SU-DHL-6 (cell line): ENCODE results near the gene EIF3B.

Source experiments
- H2AFZ ChIP-seq: fragments of 200-600 bp; sonication (generic); 2 replicates; pipeline ENCODE4 v1.6.1; 2014; ENCODE audit warnings: low read depth, mild to moderate bottlenecking, moderate library complexity, mixed read lengths, antibody characterized with exemption, low read length; ENCODE audit not compliant: severe bottlenecking
- H3F3A ChIP-seq: fragments of 200-600 bp; shearing (Covaris generic); 2 replicates; pipeline ENCODE4 v1.6.0; 2016; ENCODE audit warnings: antibody characterized with exemption, mild to moderate bottlenecking; ENCODE audit not compliant: insufficient read depth
- H3K27ac ChIP-seq: fragments of 200-600 bp; sonication (generic); 2 replicates; pipeline ENCODE4 v1.5.1; 2016; ENCODE audit warnings: low read depth, mild to moderate bottlenecking, low read length, moderate library complexity, mixed read lengths
- H3K27me3 ChIP-seq: fragments of 200-600 bp; sonication (generic), shearing (Covaris generic); 2 replicates; pipeline ENCODE4 v1.6.0; 2014; ENCODE audit warnings: mild to moderate bottlenecking, low read length
- H3K36me3 ChIP-seq: fragments of 200-600 bp; sonication (generic); 2 replicates; pipeline ENCODE4 v1.6.1; 2014; ENCODE audit warnings: mild to moderate bottlenecking, low read length, mixed read lengths
- H3K4me2 ChIP-seq: fragments of 300-600, 200-600 bp; shearing (Covaris generic), sonication (generic); 2 replicates; pipeline ENCODE4 v1.6.0; 2014; ENCODE audit warnings: low read length, low read depth, mild to moderate bottlenecking; ENCODE audit not compliant: poor library complexity, severe bottlenecking
- H3K4me3 ChIP-seq: fragments of 200-600 bp; sonication (generic); 2 replicates; pipeline ENCODE4 v1.5.1; 2014; ENCODE audit warnings: antibody characterized with exemption, low read length, mild to moderate bottlenecking, mixed read lengths; ENCODE audit not compliant: insufficient read depth, poor library complexity, severe bottlenecking
- H3K79me2 ChIP-seq: fragments of 200-600 bp; sonication (generic); 2 replicates; pipeline ENCODE4 v1.6.1; 2014; ENCODE audit warnings: mild to moderate bottlenecking, low read length, moderate library complexity; ENCODE audit not compliant: insufficient read depth
- H3K9ac ChIP-seq: fragments of 200-600 bp; sonication (generic); 2 replicates; pipeline ENCODE4 v1.7.0; 2014; ENCODE audit warnings: mild to moderate bottlenecking, low read length
- H3K9me2 ChIP-seq: fragments of 200-600 bp; sonication (generic); replicated peaks from 2 replicates; pipeline ENCODE4 v1.6.1; 2014; ENCODE audit warnings: low read length; ENCODE audit not compliant: insufficient read depth
- H3K9me3 ChIP-seq: fragments of 200-600 bp; sonication (generic); 2 replicates; pipeline ENCODE4 v1.6.1; 2014; ENCODE audit warnings: low read length, mixed read lengths; ENCODE audit not compliant: insufficient read depth
- H4K20me1 ChIP-seq: fragments of 200-600 bp; sonication (generic); 2 replicates; pipeline ENCODE4 v1.6.1; 2014; ENCODE audit warnings: low read depth, mild to moderate bottlenecking, antibody characterized with exemption, low read length, moderate library complexity, mixed read lengths
- CTCF ChIP-seq: fragments of 200-600 bp; sonication (generic); IDR thresholded peaks from one replicate; pipeline ENCODE4 v1.5.1; 2017; ENCODE audit warnings: antibody characterized with exemption, mild to moderate bottlenecking, low read length, moderate library complexity; ENCODE audit not compliant: insufficient read depth, poor library complexity, severe bottlenecking
- EZH2phosphoT487 ChIP-seq: fragments of 200-600 bp; sonication (generic), shearing (Covaris generic); conservative IDR thresholded peaks from 2 replicates; pipeline ENCODE4 v1.6.1; 2018; ENCODE audit warnings: mild to moderate bottlenecking, antibody characterized with exemption, low read length, moderate library complexity, mixed read lengths

Gene EIF3B

GRCh38 chr7:2405601-2406345, 51.1 kb downstream of the EIF3B start:
- Histone ChIP-seq H3K27me3 (no peaks in the 10 kb centered on the region), H3K9me2 (no peaks in the 10 kb centered on the region), H3F3A (peaks cover 17% of the 10 kb centered on the region), H3K4me2 (no peak overlapping the region), H3K36me3 (no peaks in the 10 kb centered on the region), H4K20me1 (no peaks in the 10 kb centered on the region), H2AFZ (no peak overlapping the region), H3K9ac (no peak overlapping the region), H3K9me3 (no peaks in the 10 kb centered on the region), H3K4me3 (no peak overlapping the region), H3K79me2 (no peaks in the 10 kb centered on the region), H3K27ac (no peak overlapping the region)
- TF ChIP-seq CTCF: no peak
- no peak for TF ChIP-seq EZH2phosphoT487

- no peaks in the 10 kb centered on the region for H3K36me3 ChIP-seq
- H3K9ac ChIP-seq: no peak overlapping the region
- H3K27ac ChIP-seq: no peak overlapping the region
- H2AFZ ChIP-seq: no peak overlapping the region
- H4K20me1 ChIP-seq: no peaks in the 10 kb centered on the region
- no peaks in the 10 kb centered on the region for H3K9me3 ChIP-seq
- H3K4me2 ChIP-seq: no peak overlapping the region
- no peaks in the 10 kb centered on the region for H3K79me2 ChIP-seq
- H3K27me3 ChIP-seq: no peaks in the 10 kb centered on the region
- H3K9me2 ChIP-seq: no peaks in the 10 kb centered on the region
- TF ChIP-seq EZH2phosphoT487 (no peak), CTCF (no peak)
- no peak overlapping the region for H3K4me3 ChIP-seq
- H3F3A ChIP-seq: 0 out of 2 replicates have a peak, but pooled peaks cover 5% of the 10 kb centered on the region
Measured at GRCh38 chr7:2409745-2410414, 55.3 kb downstream of the EIF3B start.

GRCh38 chr7:2411049-2411448, 56.4 kb downstream of the EIF3B start:
- Histone ChIP-seq H3F3A (0 out of 2 replicates have a peak, but pooled peaks cover 5% of the 10 kb centered on the region), H3K9me3 (no peaks in the 10 kb centered on the region), H3K9me2 (no peaks in the 10 kb centered on the region), H3K4me3 (no peak overlapping the region), H3K36me3 (no peaks in the 10 kb centered on the region), H3K27me3 (no peaks in the 10 kb centered on the region), H3K79me2 (no peaks in the 10 kb centered on the region), H3K27ac (no peak overlapping the region), H2AFZ (no peak overlapping the region), H3K9ac (no peak overlapping the region), H4K20me1 (no peaks in the 10 kb centered on the region), H3K4me2 (no peak overlapping the region)
- TF ChIP-seq EZH2phosphoT487 (no peak), CTCF (no peak)
